Esophagus muscularis mucosa (tissue), 4 donors: ENCODE measurements around the gene ATP5F1A. TPM values are rescaled to one million over a fixed set of nuclear protein-coding genes. Genes with fewer than 3 reads are reported as not detected.

Experiments
- DNase-seq: peaks from one replicate; pipeline ENCODE4 v3.0.0-alpha.2; 2017; ENCODE audit errors: extremely low spot score
- H3K27ac ChIP-seq, 4 donors: fragments of 200-600 bp; sonication (generic); replicated peaks in 1 of 4; 1 replicate in 3 of 4; 2 replicates in 1 of 4; pipeline ENCODE4 v1.5.1; 2016 to 2019; ENCODE audit warnings: mild to moderate bottlenecking in 1 of 4
- H3K27me3 ChIP-seq, 4 donors: fragments of 200-600 bp; sonication (generic); one replicate each; pipeline versions ENCODE4 v1.5.1 to v1.6.0; 2016 to 2019
- H3K36me3 ChIP-seq, 4 donors: fragments of 200-600 bp; sonication (generic); one replicate each; pipeline ENCODE4 v1.5.1; 2016 to 2019
- H3K4me1 ChIP-seq, 4 donors: fragments of 200-600 bp; sonication (generic); one replicate each; pipeline ENCODE4 v1.5.1; 2016 to 2019
- H3K4me3 ChIP-seq, 4 donors: fragments of 200-600 bp; sonication (generic); 1 replicate in 2 of 4; 2 replicates in 2 of 4; pipeline ENCODE4 v1.5.1; 2016 to 2019; ENCODE audit warnings: mild to moderate bottlenecking in 4 of 4, moderate library complexity in 1 of 4
- H3K9me3 ChIP-seq, 4 donors: fragments of 200-600 bp; sonication (generic); 1 replicate in 3 of 4; 2 replicates in 1 of 4; pipeline ENCODE4 v1.5.1; 2016 to 2019
- CTCF ChIP-seq, 3 experiments: fragments of 200-600 bp in 2 of 3; fragments of 450-650 bp in 1 of 3; sonication (generic) in 2 of 3; IDR thresholded peaks; one replicate each; pipeline ENCODE4 v1.5.1; 2017 to 2019; ENCODE audit warnings: antibody characterized with exemption in 3 of 3, mild to moderate bottlenecking in 2 of 3, moderate library complexity in 1 of 3
- EP300 ChIP-seq: sonication (generic); formaldehyde crosslinking; IDR thresholded peaks from one replicate; pipeline ENCODE4 v1.6.1; 2017; ENCODE audit warnings: antibody characterized with exemption
- POLR2A ChIP-seq: fragments of 450-650 bp; IDR thresholded peaks from one replicate; pipeline ENCODE4 v1.6.1; 2017; ENCODE audit warnings: antibody characterized with exemption, moderate library complexity, mild to moderate bottlenecking, low read depth
- POLR2AphosphoS5 ChIP-seq, 2 donors: sonication (generic); formaldehyde crosslinking; IDR thresholded peaks; one replicate each; pipeline ENCODE4 v1.6.1; 2017; ENCODE audit warnings: antibody characterized with exemption in 2 of 2
- WGBS: methylation state at CpG from one replicate; pipeline ENCODE4 v1.1.5; 2018; 5-methylcytosine and 5-hydroxymethylcytosine counted together
- intact Hi-C: fragments of 100-400 bp; cut with DNase I; formaldehyde crosslinking; loops from one replicate; pipeline ENCODE4 v1.15.1; 2023
- total RNA-seq, 4 donors: library from RNA; depleted of rRNA; stranded (reverse); fragments of >200 nt; gene quantifications; one replicate each; pipeline versions ENCODE4 v1.1.0 to v1.2.1, GENCODE V29; 2016

The ATP5F1A gene
- total RNA-seq, 4 donors from 2014 or later: 417 to 545 (median 470) TPM

DNA sequence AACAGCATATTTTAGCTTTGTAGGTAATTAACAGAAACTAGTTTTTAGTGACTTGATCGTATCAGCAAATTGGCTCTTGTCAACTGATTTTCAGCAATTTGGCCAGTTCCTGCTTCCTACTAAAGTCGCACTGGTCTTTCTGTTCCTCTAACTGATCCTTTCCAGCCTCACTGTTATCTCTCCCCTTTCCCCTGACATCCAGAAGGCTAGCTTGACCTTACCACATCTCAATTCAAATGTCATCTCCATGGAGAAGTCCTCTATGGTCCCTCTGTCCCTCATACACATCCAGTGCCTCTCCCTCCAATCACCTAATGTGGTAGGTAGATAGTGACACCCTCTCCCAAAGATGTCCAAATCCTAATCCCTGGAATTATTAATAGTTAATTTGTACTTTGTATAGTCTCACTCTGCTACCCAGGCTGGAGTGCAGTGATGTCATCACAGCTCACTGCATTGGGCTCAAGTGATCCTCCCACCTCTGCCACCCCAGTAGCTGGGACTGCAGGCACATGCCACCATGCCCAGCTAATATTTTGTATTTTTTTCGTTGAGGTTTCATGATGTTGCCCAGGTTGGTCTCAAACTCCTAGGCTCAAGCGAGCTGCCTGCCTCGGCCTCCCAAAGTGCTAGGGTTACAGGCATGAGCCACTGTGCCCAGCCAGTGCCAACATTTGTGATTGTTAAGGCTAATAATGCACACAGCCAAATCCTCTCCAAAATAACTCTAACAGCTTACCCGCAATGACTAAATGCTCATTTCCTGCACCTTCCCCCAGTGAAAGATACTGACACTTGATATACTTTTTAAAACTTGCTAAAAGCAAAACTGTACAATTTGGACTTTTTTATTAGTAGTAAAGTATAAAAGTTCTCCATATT lies 42.9 kb downstream of the ATP5F1A start:
- Histone ChIP-seq H3K27ac (no peak overlapping the region), H3K4me1 (peaks cover 0 to 7% (median 2%) of the 10 kb centered on the region in 4 donors), H3K36me3 (no peaks in the 10 kb centered on the region), H3K4me3 (no peak overlapping the region), H3K9me3 (no peaks in the 10 kb centered on the region), H3K27me3 (no peaks in the 10 kb centered on the region)
- TF ChIP-seq POLR2AphosphoS5 (IDR thresholded peaks at IDR 0.05) (no peak), POLR2A (no peak), CTCF (IDR thresholded peaks at IDR 0.05) (no peak), EP300 (no peak)
- DNase-seq: no peak
- WGBS: 78% methylated on average over 6 of the region's 6 CpGs
- intact Hi-C loops: no loop called here

DNA sequence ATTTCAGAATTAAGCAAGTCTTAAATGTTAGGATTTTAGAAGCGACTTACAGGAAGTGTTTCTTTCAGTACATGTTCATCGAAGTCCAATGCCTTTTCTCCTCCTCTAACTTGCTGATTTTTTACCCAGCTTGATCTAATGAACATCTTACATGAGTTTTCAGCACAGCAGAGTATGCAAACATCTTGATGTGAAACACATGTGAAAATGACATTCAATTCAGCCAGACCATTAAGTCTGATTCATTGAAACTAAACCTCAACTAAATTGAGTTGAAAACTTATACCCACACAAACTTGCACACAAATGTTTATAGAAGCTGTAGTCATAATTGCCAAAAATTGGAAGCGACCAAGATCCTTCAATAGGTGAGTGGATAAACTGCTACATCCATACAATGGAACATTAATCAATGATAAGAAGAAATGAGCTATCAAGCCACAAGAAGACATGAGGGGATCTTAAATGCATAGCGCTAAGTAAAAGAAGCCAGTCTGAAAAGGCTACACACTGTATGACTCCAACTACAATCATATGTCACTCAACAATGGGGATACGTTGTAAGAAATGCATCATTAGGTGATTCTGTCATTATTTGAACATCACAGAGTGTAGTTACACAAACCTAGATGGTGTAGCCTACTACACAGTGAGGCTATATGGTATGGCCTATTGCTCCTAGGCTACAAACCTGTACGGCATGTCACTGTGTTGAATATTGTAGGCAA lies 44.6 kb downstream of the ATP5F1A start:
- no peak overlapping the region for H3K27ac ChIP-seq
- no peaks in the 10 kb centered on the region for H3K9me3 ChIP-seq
- no peaks in the 10 kb centered on the region for H3K36me3 ChIP-seq
- peaks cover 0 to 7% (median 2%) of the 10 kb centered on the region in 4 donors for H3K4me1 ChIP-seq
- WGBS: 74% methylated on average over 6 of the region's 6 CpGs
- no peak for DNase-seq
- H3K4me3 ChIP-seq: no peak overlapping the region
- no peak for TF ChIP-seq CTCF (IDR thresholded peaks at IDR 0.05)
- TF ChIP-seq EP300: no peak
- TF ChIP-seq POLR2A: no peak
- no peak for TF ChIP-seq POLR2AphosphoS5 (IDR thresholded peaks at IDR 0.05)
- H3K27me3 ChIP-seq: no peaks in the 10 kb centered on the region
- intact Hi-C loops: no loop called here

- TF ChIP-seq POLR2A (no peak), EP300 (no peak), POLR2AphosphoS5 (IDR thresholded peaks at IDR 0.05) (no peak), CTCF (IDR thresholded peaks at IDR 0.05) (no peak)
- no peak for DNase-seq
- intact Hi-C loops: no loop called here
- WGBS: 79% methylated on average over 6 of the region's 6 CpGs
- Histone ChIP-seq H3K9me3 (no peaks in the 10 kb centered on the region), H3K36me3 (no peaks in the 10 kb centered on the region), H3K27me3 (no peaks in the 10 kb centered on the region), H3K27ac (no peak overlapping the region), H3K4me1 (peaks cover 0 to 7% (median 2%) of the 10 kb centered on the region in 4 donors), H3K4me3 (no peak overlapping the region)
Measured at GRCh38 chr18:46051731-46052461, 46.2 kb downstream of the ATP5F1A start.

- TF ChIP-seq CTCF (IDR thresholded peaks at IDR 0.05): no peak
- no peak for TF ChIP-seq POLR2A
- TF ChIP-seq POLR2AphosphoS5 (IDR thresholded peaks at IDR 0.05): no peak
- no peak for TF ChIP-seq EP300
- no peak for DNase-seq
- Histone ChIP-seq H3K36me3 (no peaks in the 10 kb centered on the region), H3K9me3 (no peaks in the 10 kb centered on the region), H3K4me1 (peaks cover 0 to 7% (median 2%) of the 10 kb centered on the region in 4 donors), H3K4me3 (no peak overlapping the region), H3K27me3 (no peaks in the 10 kb centered on the region), H3K27ac (no peak overlapping the region)
- 100% methylated on average over 5 of the region's 5 CpGs for WGBS
- intact Hi-C loops: no loop called here
Measured at GRCh38 chr18:46050268-46050667, 47.8 kb downstream of the ATP5F1A start.
